ENCODE results near the gene LPIN1.

GRCh38 chr2:11787991-11788390, 41.6 kb downstream of the LPIN1 start:
- TF ChIP-seq CTCF (IDR thresholded peaks at IDR 0.05) (no peak), POLR2AphosphoS5 (IDR thresholded peaks at IDR 0.05) (no peak), EP300 (IDR thresholded peaks at IDR 0.05) (no peak), POLR2A (IDR thresholded peaks at IDR 0.05; ENCODE audit: low read depth) (no peak)

Data from esophagus muscularis mucosa (tissue), 4 donors.